Stimulated activated naive CD8-positive, alpha-beta T cell treated with anti-CD3 and anti-CD28 coated beads, Interleukin-15, Interleukin-2, amounts not matched to agents 100 U/mL and 50 U/mL, for 24 hours (primary cell): ENCODE results near the gene MMP20.
A peak's percentile ranks its signal among the peaks of the same experiment; 100 is the strongest.

Experiments used
- ATAC-seq: fragments of 150-1000 bp; cut with Tn5 transposase; one replicate; pipeline ENCODE4 v1.10.0; 2021
- DNase-seq: peaks from one replicate; pipeline ENCODE4 v3.0.0; 2021

MMP20 gene

GRCh38 chr11:102559839-102560238 lies 65.3 kb downstream of the MMP20 start:
- DNase-seq = no peak
- ATAC-seq = no peak

GRCh38 chr11:102555091-102555490 lies 70.0 kb downstream of the MMP20 start:
- no peak for ATAC-seq
- no peak for DNase-seq

GRCh38 chr11:102553835-102554282 lies 71.3 kb downstream of the MMP20 start:
- peak; percentile 36 for ATAC-seq

GRCh38 chr11:102552447-102553194 lies 72.5 kb downstream of the MMP20 start:
- ATAC-seq (no peak), DNase-seq (no peak)

More at GRCh38 chr11:102553835-102554282, 71.3 kb downstream of the MMP20 start:
- DNase-seq = no peak

GRCh38 chr11:102552020-102552419 lies 73.1 kb downstream of the MMP20 start:
- DNase-seq (no peak), ATAC-seq (no peak)

GRCh38 chr11:102551169-102551781 lies 73.9 kb downstream of the MMP20 start:
- ATAC-seq = no peak
- DNase-seq = no peak

- DNase-seq (peak; percentile 24), ATAC-seq (peak; percentile 64)
These were observed 78.1 kb downstream of the MMP20 start for GRCh38 chr11:102546923-102547471.

- DNase-seq (no peak), ATAC-seq (peak; percentile 70)
These were observed 78.7 kb downstream of the MMP20 start for GRCh38 chr11:102546427-102546826.

- DNase-seq = no peak
- no peak for ATAC-seq
These were observed 79.4 kb downstream of the MMP20 start for GRCh38 chr11:102545701-102546100.

GRCh38 chr11:102544594-102544993 lies 80.5 kb downstream of the MMP20 start:
- no peak for ATAC-seq
- no peak for DNase-seq

GRCh38 chr11:102539567-102539966 lies 85.6 kb downstream of the MMP20 start:
- no peak for DNase-seq
- no peak for ATAC-seq

GRCh38 chr11:102538932-102539331 lies 86.2 kb downstream of the MMP20 start:
- ATAC-seq = no peak
- DNase-seq = no peak

- DNase-seq = no peak
- no peak for ATAC-seq
These were observed 90.8 kb downstream of the MMP20 start for GRCh38 chr11:102534261-102534872.

GRCh38 chr11:102530558-102530957 lies 94.6 kb downstream of the MMP20 start, which contains the start of gene MMP7:
Gene MMP7 (minus strand): TSS chr11:102530747. CDS start chr11:102530700, 47 bp downstream.
- no peak for ATAC-seq
- no peak for DNase-seq

GRCh38 chr11:102528618-102529017 lies 96.5 kb downstream of the MMP20 start:
- DNase-seq = no peak

GRCh38 chr11:102527684-102528083 lies 97.4 kb downstream of the MMP20 start:
- no peak for ATAC-seq
- no peak for DNase-seq

More at GRCh38 chr11:102528618-102529017, 96.5 kb downstream of the MMP20 start:
- ATAC-seq = no peak

GRCh38 chr11:102527041-102527440 lies 98.1 kb downstream of the MMP20 start:
- DNase-seq = no peak
- ATAC-seq = no peak
